Thyroid gland (tissue), 4 donors: ENCODE measurements around the gene SEZ6L.
A peak's percentile ranks its signal among the peaks of the same experiment; 100 is the strongest.

Experiments used
- CTCF ChIP-seq, 6 experiments: fragments of 200-600 bp in 3 of 6; fragments of 450-650 bp in 3 of 6; sonication (generic) in 3 of 6; IDR thresholded peaks; one replicate each; pipeline ENCODE4 v1.5.1; 2016 to 2019; ENCODE audit warnings: antibody characterized with exemption in 6 of 6, mild to moderate bottlenecking in 2 of 6, inconsistent platforms in 1 of 6, moderate library complexity in 1 of 6
- POLR2A ChIP-seq, 2 donors: fragments of 450-650 bp; IDR thresholded peaks; one replicate each; pipeline ENCODE4 v1.6.1; 2017; ENCODE audit warnings: antibody characterized with exemption in 2 of 2, mild to moderate bottlenecking in 2 of 2, moderate library complexity in 1 of 2

GRCh38 chr22:26360169-26360885 lies 191.1 kb downstream of the SEZ6L start:
- TF ChIP-seq CTCF (IDR thresholded peaks at IDR 0.05) (peak; percentile 68 to 96 (median 82)), POLR2A (IDR thresholded peaks at IDR 0.05) (no peak)
